ENCODE results near the gene ROBO1.

Gene ROBO1

DNA sequence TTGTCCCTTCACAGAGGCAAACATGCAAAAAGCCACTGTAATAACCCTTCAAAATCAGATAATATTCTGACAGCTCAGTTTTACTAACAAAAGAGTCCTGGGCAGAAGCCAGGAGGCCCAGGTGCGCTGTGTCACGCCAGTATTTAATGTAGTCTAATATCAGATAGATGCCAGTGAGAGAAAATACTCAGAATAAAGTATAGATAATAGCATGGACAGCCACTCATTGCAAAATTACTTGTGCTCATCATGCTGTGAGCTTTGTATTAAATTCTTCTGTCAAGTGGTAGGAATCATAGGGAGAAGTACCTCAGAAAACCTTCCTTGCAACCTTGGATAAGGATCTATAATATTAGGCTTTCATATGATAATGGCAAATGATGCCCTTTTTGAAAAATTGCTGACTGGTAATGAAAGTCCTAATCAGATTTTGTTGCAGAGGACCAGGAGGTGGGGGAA, 1154.3 kb downstream of the ROBO1 start:
- DNase-seq (no peak), ATAC-seq (ENCODE audit: insufficient read depth, low read depth) (no peak)
- Histone ChIP-seq H3K9me3 (ENCODE audit: insufficient read depth, low read length, severe bottlenecking) (no peaks in the 10 kb centered on the region), H4K20me1 (ENCODE audit: insufficient read depth, low read length) (no peaks in the 10 kb centered on the region), H3K4me3 (ENCODE audit: low read depth in 1 of 2, low read length in 2 of 2) (no peak overlapping the region), H3K27ac (ENCODE audit: low read length) (no peak overlapping the region), H3K4me2 (ENCODE audit: insufficient read depth, low read length) (no peak overlapping the region), H3K4me1 (ENCODE audit: insufficient read depth, low read length) (no peaks in the 10 kb centered on the region), H2AFZ (ENCODE audit: low read depth, low read length) (no peak overlapping the region), H3K9ac (ENCODE audit: low read depth, low read length) (no peak overlapping the region), H3K27me3 (ENCODE audit: insufficient read depth, low read length, poor library complexity) (no peaks in the 10 kb centered on the region), H3K36me3 (ENCODE audit: insufficient read depth, low read length) (no peaks in the 10 kb centered on the region), H3K79me2 (ENCODE audit: insufficient read depth, low read length) (no peaks in the 10 kb centered on the region)
- no peak for TF ChIP-seq EZH2 (IDR thresholded peaks at IDR 0.05; ENCODE audit: borderline replicate concordance, low read depth, low read length, severe bottlenecking)
- TF ChIP-seq, protein P1, sequence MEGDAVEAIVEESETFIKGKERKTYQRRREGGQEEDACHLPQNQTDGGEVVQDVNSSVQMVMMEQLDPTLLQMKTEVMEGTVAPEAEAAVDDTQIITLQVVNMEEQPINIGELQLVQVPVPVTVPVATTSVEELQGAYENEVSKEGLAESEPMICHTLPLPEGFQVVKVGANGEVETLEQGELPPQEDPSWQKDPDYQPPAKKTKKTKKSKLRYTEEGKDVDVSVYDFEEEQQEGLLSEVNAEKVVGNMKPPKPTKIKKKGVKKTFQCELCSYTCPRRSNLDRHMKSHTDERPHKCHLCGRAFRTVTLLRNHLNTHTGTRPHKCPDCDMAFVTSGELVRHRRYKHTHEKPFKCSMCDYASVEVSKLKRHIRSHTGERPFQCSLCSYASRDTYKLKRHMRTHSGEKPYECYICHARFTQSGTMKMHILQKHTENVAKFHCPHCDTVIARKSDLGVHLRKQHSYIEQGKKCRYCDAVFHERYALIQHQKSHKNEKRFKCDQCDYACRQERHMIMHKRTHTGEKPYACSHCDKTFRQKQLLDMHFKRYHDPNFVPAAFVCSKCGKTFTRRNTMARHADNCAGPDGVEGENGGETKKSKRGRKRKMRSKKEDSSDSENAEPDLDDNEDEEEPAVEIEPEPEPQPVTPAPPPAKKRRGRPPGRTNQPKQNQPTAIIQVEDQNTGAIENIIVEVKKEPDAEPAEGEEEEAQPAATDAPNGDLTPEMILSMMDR (IDR thresholded peaks at IDR 0.05; ENCODE audit: borderline replicate concordance, extremely low read depth, low read length, poor library complexity, severe bottlenecking) = no peak

DNA sequence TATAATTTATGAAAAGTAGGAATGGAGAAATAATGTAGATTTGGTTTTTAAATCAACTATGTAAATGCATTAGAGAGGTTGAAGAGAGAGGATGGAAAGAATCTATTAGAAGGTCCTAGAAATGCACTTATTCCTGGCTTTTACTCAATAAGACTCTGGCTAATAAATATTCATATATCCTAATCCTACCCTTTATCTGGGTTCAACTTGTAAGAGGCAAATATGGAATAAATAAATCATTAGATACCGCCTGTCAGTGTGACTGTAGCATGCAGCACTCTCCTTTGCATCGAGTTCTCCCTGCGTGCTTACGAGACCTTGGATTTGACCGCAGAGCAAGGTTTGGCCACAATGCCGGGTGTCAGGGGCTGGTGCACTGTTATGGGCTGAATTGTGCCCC, 1156.5 kb downstream of the ROBO1 start:
- Histone ChIP-seq H4K20me1 (ENCODE audit: insufficient read depth, low read length) (no peaks in the 10 kb centered on the region), H3K9me3 (ENCODE audit: insufficient read depth, low read length, severe bottlenecking) (no peaks in the 10 kb centered on the region), H3K4me3 (ENCODE audit: low read depth in 1 of 2, low read length in 2 of 2) (no peak overlapping the region), H3K79me2 (ENCODE audit: insufficient read depth, low read length) (no peaks in the 10 kb centered on the region), H3K9ac (ENCODE audit: low read depth, low read length) (no peak overlapping the region), H3K27ac (ENCODE audit: low read length) (no peak overlapping the region), H3K4me2 (ENCODE audit: insufficient read depth, low read length) (no peak overlapping the region), H3K27me3 (ENCODE audit: insufficient read depth, low read length, poor library complexity) (no peaks in the 10 kb centered on the region), H2AFZ (ENCODE audit: low read depth, low read length) (no peak overlapping the region), H3K4me1 (ENCODE audit: insufficient read depth, low read length) (no peaks in the 10 kb centered on the region), H3K36me3 (ENCODE audit: insufficient read depth, low read length) (no peaks in the 10 kb centered on the region)
- no peak for DNase-seq
- TF ChIP-seq, protein P1 (IDR thresholded peaks at IDR 0.05; ENCODE audit: borderline replicate concordance, extremely low read depth, low read length, poor library complexity, severe bottlenecking) = no peak
- no peak for TF ChIP-seq EZH2 (IDR thresholded peaks at IDR 0.05; ENCODE audit: borderline replicate concordance, low read depth, low read length, severe bottlenecking)
- no peak for ATAC-seq (ENCODE audit: insufficient read depth, low read depth)

DNA sequence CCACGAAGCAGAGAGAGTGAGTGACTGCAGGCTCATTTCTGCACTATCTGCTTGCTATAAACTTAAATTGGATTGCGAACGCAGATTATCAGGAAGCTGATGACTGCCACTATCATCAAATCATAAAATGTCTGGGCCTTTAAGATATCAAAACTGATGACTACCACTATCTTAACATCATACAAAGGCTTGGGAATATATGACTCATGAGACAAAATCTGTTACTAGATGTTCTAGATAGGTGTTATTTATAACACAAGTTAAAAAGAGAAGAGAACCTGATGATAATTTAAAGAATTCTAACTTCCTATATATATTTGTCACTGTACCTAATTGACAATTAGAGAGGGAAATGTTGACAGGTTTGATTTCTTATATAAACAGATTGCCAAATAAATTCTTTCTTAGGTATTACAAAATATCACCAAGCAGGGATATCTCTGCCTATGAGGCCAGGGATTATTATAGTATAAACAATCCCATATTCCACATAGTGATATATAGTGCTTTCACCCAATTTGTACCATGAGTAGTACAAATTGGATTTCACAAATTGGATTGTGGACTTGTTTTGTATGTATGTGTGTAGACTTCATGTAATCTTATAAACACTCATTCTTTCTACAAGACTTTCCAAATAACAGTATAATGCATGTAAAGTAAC, 1157.2 kb downstream of the ROBO1 start:
- ATAC-seq (ENCODE audit: insufficient read depth, low read depth) (no peak), DNase-seq (no peak)
- no peak overlapping the region for H3K4me3 ChIP-seq (ENCODE audit: low read depth in 1 of 2, low read length in 2 of 2)
- H3K79me2 ChIP-seq (ENCODE audit: insufficient read depth, low read length) = no peaks in the 10 kb centered on the region
- H3K4me2 ChIP-seq (ENCODE audit: insufficient read depth, low read length) = no peak overlapping the region
- H3K9me3 ChIP-seq (ENCODE audit: insufficient read depth, low read length, severe bottlenecking) = no peaks in the 10 kb centered on the region
- no peaks in the 10 kb centered on the region for H3K27me3 ChIP-seq (ENCODE audit: insufficient read depth, low read length, poor library complexity)
- no peak overlapping the region for H3K9ac ChIP-seq (ENCODE audit: low read depth, low read length)
- no peaks in the 10 kb centered on the region for H3K36me3 ChIP-seq (ENCODE audit: insufficient read depth, low read length)
- no peaks in the 10 kb centered on the region for H4K20me1 ChIP-seq (ENCODE audit: insufficient read depth, low read length)
- no peak overlapping the region for H2AFZ ChIP-seq (ENCODE audit: low read depth, low read length)
- no peak for TF ChIP-seq EZH2 (IDR thresholded peaks at IDR 0.05; ENCODE audit: borderline replicate concordance, low read depth, low read length, severe bottlenecking)
- no peaks in the 10 kb centered on the region for H3K4me1 ChIP-seq (ENCODE audit: insufficient read depth, low read length)
- no peak overlapping the region for H3K27ac ChIP-seq (ENCODE audit: low read length)

DNA sequence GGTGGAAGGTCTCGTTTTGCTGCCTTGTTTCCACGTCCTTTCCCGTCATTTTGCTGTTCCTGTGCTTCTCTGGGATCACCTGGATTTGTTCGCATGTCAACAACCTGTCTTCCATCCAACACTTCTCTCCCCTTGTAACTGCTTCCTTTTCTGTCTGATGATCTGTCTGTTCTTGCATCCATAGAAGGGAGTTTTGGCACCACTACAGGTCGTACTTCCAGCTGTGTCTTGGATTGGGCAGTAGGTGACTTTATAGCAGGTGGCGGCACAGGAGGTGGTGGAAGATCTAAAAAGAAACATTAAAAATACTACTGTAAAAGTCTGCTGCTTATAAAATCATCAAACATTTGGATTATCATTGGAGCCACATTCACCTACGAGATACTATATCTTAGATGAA, 1161.0 kb downstream of the ROBO1 start:
- no peak overlapping the region for H3K4me2 ChIP-seq (ENCODE audit: insufficient read depth, low read length)
- no peaks in the 10 kb centered on the region for H3K36me3 ChIP-seq (ENCODE audit: insufficient read depth, low read length)
- no peak overlapping the region for H3K9ac ChIP-seq (ENCODE audit: low read depth, low read length)
- ATAC-seq (ENCODE audit: insufficient read depth, low read depth) (no peak), DNase-seq (no peak)
- no peaks in the 10 kb centered on the region for H4K20me1 ChIP-seq (ENCODE audit: insufficient read depth, low read length)
- H3K4me1 ChIP-seq (ENCODE audit: insufficient read depth, low read length) = no peaks in the 10 kb centered on the region
- TF ChIP-seq, protein P1 (IDR thresholded peaks at IDR 0.05; ENCODE audit: borderline replicate concordance, extremely low read depth, low read length, poor library complexity, severe bottlenecking) = no peak
- no peak for TF ChIP-seq EZH2 (IDR thresholded peaks at IDR 0.05; ENCODE audit: borderline replicate concordance, low read depth, low read length, severe bottlenecking)
- H2AFZ ChIP-seq (ENCODE audit: low read depth, low read length) = no peak overlapping the region
- no peak overlapping the region for H3K4me3 ChIP-seq (ENCODE audit: low read depth in 1 of 2, low read length in 2 of 2)
- H3K27ac ChIP-seq (ENCODE audit: low read length) = no peak overlapping the region
- H3K9me3 ChIP-seq (ENCODE audit: insufficient read depth, low read length, severe bottlenecking) = no peaks in the 10 kb centered on the region
- H3K79me2 ChIP-seq (ENCODE audit: insufficient read depth, low read length) = no peaks in the 10 kb centered on the region
- H3K27me3 ChIP-seq (ENCODE audit: insufficient read depth, low read length, poor library complexity) = no peaks in the 10 kb centered on the region
